HG02571 (cell line): ENCODE data around the gene CCBE1.

Experiments
- ATAC-seq: cut with Tn5 transposase; IDR thresholded peaks from one replicate; pipeline ENCODE4 v1.9.1; 2021; ENCODE audit warnings: mild to moderate bottlenecking, moderate library complexity; ENCODE audit not compliant: unreplicated experiment

The CCBE1 gene

GRCh38 chr18:59509481-59510442, 187.5 kb downstream of the CCBE1 start:
- ATAC-seq: no peak

DNA sequence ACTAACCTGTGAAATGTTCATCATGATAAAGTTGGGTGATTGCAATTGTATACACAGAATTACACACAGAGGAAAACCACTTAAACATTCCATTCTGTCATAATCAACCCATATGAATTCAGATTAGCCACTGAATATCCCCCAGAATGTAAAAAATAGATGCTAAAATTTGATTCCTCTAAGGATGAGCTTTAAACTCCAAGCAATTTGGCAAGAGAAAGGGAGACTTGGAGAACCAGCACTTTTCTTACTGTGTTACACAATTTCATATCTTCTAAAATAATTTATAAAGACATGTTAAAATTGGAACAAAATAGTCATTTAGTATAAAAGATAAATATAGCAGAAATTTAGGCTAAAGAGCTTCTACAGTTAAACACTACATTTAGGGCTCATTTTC, 191.9 kb downstream of the CCBE1 start:
- ATAC-seq: no peak

DNA sequence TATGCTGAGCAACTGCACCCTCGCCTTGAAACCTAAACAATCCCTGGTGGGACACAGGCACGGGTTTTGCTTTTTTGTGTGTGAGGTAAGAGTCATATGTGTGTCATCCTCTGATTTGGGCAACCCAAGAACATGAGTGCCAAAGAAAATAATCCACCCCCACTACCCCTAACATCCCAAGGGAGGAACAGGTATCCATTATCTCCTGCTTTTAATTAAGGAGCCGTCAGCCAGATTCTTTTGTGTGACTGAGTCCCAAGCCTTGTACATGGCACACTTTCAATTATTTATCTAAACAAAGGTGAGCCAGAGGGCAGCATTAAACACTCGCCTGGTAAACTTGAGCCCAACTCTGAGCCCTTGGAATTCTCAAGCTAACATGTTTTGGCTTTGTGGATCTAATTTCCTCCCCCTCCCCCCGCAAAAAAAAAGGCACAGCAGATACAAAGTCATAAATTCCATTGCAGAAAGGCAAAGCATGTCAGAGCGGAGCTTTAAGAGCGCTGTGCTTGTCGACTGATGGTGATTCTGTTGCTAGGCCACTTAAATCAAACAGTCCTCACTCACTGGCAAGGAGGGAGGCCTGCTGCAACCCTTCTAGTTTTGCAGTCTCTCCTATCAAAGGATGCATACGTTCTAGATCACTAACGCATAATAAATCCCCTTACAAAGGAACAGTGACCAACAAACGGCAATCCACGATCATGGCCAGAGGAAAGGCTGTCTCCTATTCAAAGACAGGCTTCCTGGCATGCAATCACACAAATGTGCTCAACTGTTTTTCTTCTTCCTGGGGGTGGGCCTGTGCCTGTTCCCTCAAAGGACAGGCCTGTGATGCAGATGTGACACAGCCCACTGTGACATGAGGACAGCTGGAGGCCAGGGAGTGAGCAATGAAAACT, 194.7 kb downstream of the CCBE1 start:
- ATAC-seq: no peak

GRCh38 chr18:59501920-59502273, 195.3 kb downstream of the CCBE1 start:
- no peak for ATAC-seq

- ATAC-seq: no peak
These were observed 196.5 kb downstream of the CCBE1 start for GRCh38 chr18:59500765-59501164.

- no peak for ATAC-seq
These were observed 198.6 kb downstream of the CCBE1 start for GRCh38 chr18:59498506-59499086.

DNA sequence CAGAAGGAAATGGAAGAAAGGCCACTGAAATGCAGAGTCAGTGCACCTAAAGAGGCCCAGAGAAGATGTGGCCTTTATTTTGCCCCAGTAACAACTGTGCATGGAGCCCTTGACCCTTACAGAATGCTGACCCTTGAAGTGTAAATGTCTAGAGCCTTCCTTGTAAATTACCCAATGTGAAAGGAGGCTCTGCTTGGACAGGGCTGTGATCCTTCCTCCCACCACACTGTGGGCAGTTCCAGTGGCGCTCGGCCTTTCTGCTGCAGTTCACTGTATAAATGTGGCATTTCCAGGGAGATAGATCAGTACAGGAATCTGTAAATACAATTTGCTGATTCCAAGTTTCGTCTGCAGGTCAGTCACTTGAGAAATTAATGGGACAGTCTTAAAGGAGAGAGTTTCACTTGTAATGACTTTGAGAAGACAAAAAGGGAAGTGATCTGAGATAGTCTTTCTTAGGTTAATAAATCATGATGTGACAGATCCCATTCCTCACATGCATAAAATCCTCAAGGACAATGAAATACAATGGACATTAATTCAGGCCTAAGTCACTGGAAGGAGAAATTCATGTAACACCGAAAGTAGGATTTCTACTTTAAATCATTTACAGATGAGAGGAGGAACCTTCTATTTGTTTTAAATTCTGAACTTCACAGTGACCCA, 204.3 kb downstream of the CCBE1 start:
- ATAC-seq: no peak

GRCh38 chr18:59488899-59489298, 208.3 kb downstream of the CCBE1 start:
- ATAC-seq: no peak

DNA sequence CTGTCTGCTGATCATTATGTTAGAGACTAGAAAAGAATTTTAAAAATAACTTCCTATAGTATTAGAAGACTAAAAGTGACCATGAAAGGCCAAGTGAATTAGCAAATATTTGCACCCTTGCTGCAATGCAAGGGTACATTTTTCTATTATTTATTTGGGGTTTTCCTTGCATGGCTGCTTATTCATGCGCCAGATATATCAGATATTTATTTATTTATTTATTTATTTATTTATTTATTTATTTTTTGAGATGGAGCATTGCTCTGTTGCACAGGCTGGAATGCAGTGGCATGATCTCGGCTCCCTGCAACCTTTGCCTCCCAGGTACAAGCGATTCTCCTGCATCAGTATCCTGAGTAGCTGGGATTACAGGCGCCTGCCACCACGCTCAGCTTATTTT, 211.8 kb downstream of the CCBE1 start:
- ATAC-seq: no peak

GRCh38 chr18:59484561-59485328, 212.5 kb downstream of the CCBE1 start:
- no peak for ATAC-seq

GRCh38 chr18:59484131-59484530, 213.1 kb downstream of the CCBE1 start:
- no peak for ATAC-seq

- ATAC-seq: no peak
These were observed 215.8 kb downstream of the CCBE1 start for GRCh38 chr18:59481436-59481835.

GRCh38 chr18:59479776-59480175, 217.4 kb downstream of the CCBE1 start:
- no peak for ATAC-seq

GRCh38 chr18:59478591-59478990, 218.6 kb downstream of the CCBE1 start:
- no peak for ATAC-seq

DNA sequence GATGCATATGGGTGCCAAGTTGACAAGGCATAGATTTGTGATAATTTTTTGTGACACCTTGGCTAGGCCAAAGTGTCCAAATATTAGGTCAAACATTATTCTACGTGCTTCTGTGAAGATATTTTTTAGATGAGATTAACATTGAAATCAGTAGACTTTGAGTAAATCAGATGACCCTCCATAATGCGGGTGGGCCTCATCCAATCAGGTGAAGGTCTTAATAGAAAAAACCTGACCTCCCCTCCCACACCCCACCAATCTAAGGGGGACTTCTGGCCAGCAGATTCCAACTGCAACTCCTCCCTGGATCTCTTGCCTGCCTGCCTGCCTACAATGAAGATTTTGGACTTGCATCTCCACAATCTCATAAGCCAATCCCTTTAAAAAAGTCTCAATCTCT, 219.4 kb downstream of the CCBE1 start:
- ATAC-seq: no peak

DNA sequence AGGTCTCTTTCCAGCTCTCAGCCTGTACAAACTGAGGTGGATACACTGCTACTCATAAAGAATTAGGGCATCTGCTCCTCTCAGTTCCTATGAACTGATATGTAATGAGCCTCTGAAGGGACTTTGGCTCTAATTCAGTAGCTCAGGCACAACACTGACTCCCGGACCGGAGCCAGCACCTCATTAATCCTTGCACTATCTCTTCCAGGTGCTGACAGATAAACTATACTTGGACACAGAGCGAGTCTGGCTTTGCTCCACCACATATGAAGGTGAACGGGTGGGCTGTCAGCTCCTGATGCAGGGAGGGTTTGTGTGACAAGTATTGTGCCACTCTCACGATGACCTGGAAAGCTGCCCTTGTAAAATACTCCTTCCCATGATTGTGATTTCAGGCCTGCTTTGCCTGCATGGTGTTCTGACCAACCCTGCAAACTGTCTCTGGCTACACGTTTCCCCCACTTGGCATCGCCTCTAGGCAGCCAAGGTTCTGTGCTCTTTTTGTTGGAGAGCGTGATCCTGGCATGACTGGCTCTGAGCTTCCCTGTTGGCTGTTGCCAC, 226.6 kb downstream of the CCBE1 start:
- no peak for ATAC-seq

DNA sequence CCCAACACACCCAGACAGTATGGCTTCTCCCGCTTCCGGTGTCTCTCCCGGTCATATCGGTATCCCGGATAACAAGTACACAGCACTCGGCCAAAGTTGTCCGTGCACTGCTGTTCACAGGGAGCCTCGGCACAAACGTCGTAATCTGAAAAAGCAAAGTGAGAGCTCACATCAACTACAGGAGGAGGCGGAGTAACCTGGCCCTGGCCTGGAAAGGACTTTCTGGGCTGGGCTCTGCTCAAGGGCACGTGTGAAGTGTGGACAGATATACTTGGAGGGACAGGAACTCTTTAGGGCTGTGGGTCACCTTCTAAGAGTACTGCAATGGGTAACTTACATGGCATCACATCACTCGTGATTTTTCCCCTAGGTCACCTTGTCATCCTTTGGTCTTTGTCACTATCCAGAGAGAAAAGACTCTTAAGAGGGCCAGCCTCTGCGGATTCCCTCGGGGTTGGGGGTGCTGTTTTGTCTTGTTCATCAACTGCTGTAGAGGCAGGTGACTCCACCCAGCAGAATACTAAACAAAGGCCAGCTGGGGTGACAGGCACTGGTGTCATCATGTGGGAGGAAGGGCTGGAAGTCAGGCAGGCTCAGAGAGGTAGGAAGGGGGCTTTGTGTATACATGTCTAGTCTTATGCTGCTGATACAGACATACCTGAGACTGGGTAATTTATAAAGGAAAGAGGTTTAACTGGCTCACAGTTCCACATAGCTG, 227.6 kb downstream of the CCBE1 start:
- no peak for ATAC-seq

- ATAC-seq: no peak
These were observed 228.4 kb downstream of the CCBE1 start for GRCh38 chr18:59468821-59469220.

DNA sequence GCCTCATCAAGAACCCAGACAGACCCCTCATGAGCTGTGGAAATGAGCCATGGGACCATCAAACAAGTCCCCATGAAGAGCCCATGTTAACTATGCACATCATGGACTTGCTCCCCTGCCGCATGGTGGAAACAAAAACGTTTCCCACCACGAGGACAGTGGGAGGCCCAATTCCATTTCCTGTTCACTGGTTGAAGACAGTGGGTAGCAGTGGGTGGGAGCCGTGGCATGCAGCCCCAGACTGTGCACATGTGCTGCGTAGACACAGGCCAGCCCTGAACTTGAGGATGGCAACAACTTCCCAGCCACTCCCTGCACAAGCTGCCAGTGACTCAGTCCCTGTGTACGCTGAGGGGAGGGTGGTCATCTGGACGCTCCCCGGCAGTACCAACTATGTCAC, 229.7 kb downstream of the CCBE1 start:
- ATAC-seq: no peak
